Measurements from ENCODE around the gene ST7L.

DNA sequence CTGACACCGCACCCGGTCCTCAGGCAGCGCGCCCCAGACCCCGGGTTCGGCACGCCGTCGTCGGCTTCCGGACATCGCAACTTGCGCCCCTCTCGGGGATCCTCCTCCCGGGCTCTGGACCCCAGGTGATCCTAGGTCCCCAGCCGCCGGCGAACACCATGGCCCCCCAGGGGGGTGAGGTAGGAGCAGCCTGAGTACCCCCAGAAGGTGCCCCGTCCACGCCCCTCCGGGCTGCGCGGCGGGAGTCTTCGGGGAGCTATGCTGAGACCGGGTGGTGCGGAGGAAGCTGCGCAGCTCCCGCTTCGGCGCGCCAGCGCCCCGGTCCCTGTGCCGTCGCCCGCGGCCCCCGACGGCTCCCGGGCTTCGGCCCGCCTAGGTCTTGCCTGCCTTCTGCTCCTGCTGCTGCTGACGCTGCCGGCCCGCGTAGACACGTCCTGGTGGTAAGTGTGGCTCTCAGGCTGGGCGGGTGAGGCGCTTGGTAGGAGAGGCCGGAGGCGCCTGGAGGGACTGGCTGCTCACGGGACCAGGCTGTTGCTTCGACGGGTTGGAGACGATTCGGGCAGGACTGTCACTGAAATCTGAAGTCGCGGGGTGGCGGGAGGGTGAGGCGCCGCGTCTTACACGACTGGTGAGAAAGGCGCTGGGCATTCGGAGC lies 109.8 kb downstream of the ST7L start:
- TF ChIP-seq, protein P1, sequence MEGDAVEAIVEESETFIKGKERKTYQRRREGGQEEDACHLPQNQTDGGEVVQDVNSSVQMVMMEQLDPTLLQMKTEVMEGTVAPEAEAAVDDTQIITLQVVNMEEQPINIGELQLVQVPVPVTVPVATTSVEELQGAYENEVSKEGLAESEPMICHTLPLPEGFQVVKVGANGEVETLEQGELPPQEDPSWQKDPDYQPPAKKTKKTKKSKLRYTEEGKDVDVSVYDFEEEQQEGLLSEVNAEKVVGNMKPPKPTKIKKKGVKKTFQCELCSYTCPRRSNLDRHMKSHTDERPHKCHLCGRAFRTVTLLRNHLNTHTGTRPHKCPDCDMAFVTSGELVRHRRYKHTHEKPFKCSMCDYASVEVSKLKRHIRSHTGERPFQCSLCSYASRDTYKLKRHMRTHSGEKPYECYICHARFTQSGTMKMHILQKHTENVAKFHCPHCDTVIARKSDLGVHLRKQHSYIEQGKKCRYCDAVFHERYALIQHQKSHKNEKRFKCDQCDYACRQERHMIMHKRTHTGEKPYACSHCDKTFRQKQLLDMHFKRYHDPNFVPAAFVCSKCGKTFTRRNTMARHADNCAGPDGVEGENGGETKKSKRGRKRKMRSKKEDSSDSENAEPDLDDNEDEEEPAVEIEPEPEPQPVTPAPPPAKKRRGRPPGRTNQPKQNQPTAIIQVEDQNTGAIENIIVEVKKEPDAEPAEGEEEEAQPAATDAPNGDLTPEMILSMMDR (IDR thresholded peaks at IDR 0.05; ENCODE audit: insufficient read depth, low read depth, low read length): no peak
- peak; percentile 73 for TF ChIP-seq EZH2 (IDR thresholded peaks at IDR 0.05; ENCODE audit: insufficient read depth, low read length)

Measured in astrocyte (in vitro differentiated cells and primary cell).